H1 (cell line): ENCODE measurements around the gene PHETA1. TPM values are rescaled to one million over a fixed set of nuclear protein-coding genes. Genes with fewer than 3 reads are reported as not detected.
A peak's percentile ranks its signal among the peaks of the same experiment; 100 is the strongest.

ENCODE experiments used
- ATF3 ChIP-seq: IDR thresholded peaks from 2 replicates; pipeline ENCODE4 v1.6.1; 2011; ENCODE audit warnings: low read depth, mild to moderate bottlenecking, low read length; ENCODE audit not compliant: insufficient read depth
- BCL11A ChIP-seq, 2 experiments: IDR thresholded peaks; one replicate each; pipeline ENCODE4 v1.6.1; 2011; ENCODE audit warnings: low read depth in 2 of 2, low read length in 2 of 2, mild to moderate bottlenecking in 2 of 2
- CBX8 ChIP-seq: fragments of 300-800, 300-1000 bp; sonication (generic); IDR thresholded peaks from 2 replicates; pipeline ENCODE4 v1.7.1; 2016; ENCODE audit warnings: low read depth, low read length, borderline replicate concordance
- E2F6 ChIP-seq: IDR thresholded peaks from 2 replicates; pipeline ENCODE4 v1.6.1; 2012; ENCODE audit warnings: inconsistent platforms
- HDAC6 ChIP-seq: IDR thresholded peaks from one replicate; pipeline ENCODE4 v1.7.1; 2012; ENCODE audit warnings: low read depth, mild to moderate bottlenecking, inconsistent platforms, low read length, moderate library complexity
- POU5F1 ChIP-seq: IDR thresholded peaks from 2 replicates; pipeline ENCODE4 v1.6.1; 2011; ENCODE audit warnings: low read depth, mild to moderate bottlenecking, low read length, moderate library complexity
- SIN3A ChIP-seq, 2 experiments: IDR thresholded peaks in 1 of 2; conservative IDR thresholded peaks in 1 of 2; 2 replicates each; pipeline ENCODE4 v1.6.1; 2011 to 2012; ENCODE audit warnings: low read length in 2 of 2, improper control_type of control experiment in 1 of 2, low read depth in 1 of 2, mild to moderate bottlenecking in 1 of 2
- SP1 ChIP-seq: IDR thresholded peaks from 2 replicates; pipeline ENCODE4 v1.6.1; 2011; ENCODE audit warnings: low read depth, low read length
- polyA plus RNA-seq, 7 experiments: library from polyadenylated mRNA; depleted of rRNA in 3 of 7; stranded (reverse) in 5 of 7; unstranded in 2 of 7; fragments of >200 nt in 5 of 7; fragments of 200-250 nt in 2 of 7; gene quantifications; 1 replicate in 5 of 7; 2 replicates in 1 of 7; 4 replicates in 1 of 7; pipeline versions ENCODE4 v1.2.1 to v1.2.3, GENCODE V29; 2011 to 2013; ENCODE audit warnings: missing spikeins in 2 of 7, mixed read lengths in 2 of 7
- total RNA-seq: library from RNA; stranded (reverse); fragmentation: NEBNext Ultra II Directional; extraction: Animal tissue kit (Norgen Biotek cat#: 25700); gene quantifications from 2 replicates; pipeline ENCODE4 v1.2.1, GENCODE V29; 2021

The PHETA1 gene
- total and polyA plus RNA-seq, 2 of the 8 experiments (the other 6 are each of a cell fraction or from before 2014, with no cell fraction given): 5.2 to 12.3 TPM

- TF ChIP-seq E2F6 (0 out of 2 replicates have a peak, but pooled peaks have one; percentile 37), SP1 (no peak), HDAC6 (no peak), BCL11A (IDR thresholded peaks at IDR 0.05; ENCODE audit: low read depth in 2 of 2, low read length in 2 of 2) (no peak), SIN3A (conservative IDR thresholded peaks at IDR 0.05 in 1 of 2, IDR thresholded peaks at IDR 0.05 in 1 of 2; ENCODE audit: low read depth in 1 of 2, low read length in 2 of 2) (0 out of 4 replicates have a peak, but pooled peaks of 1 of the 2 experiments have one; percentile 16), POU5F1 (no peak), ATF3 (no peak), CBX8 (no peak)
Measured at GRCh38 chr12:111406474-111407376, 37.8 kb upstream of the PHETA1 start (continued).
